Testis (tissue), 3 donors: Measurements from ENCODE around the gene SRRM2. TPM values are rescaled to one million over a fixed set of nuclear protein-coding genes. Genes with fewer than 3 reads are reported as not detected.

Experiments used
- DNase-seq: peaks from one replicate; pipeline ENCODE4 v3.0.0-alpha.2; 2019
- H3K27ac ChIP-seq, 2 donors: fragments of 200-600 bp; sonication (generic); one replicate each; pipeline ENCODE4 v1.5.1; 2019
- H3K27me3 ChIP-seq: fragments of 200-600 bp; sonication (generic); one replicate; pipeline ENCODE4 v1.5.1; 2019
- H3K36me3 ChIP-seq: fragments of 200-600 bp; sonication (generic); one replicate; pipeline ENCODE4 v1.5.1; 2017; ENCODE audit warnings: low read depth; ENCODE audit errors: missing control alignments
- H3K4me1 ChIP-seq: fragments of 200-600 bp; sonication (generic); one replicate; pipeline ENCODE4 v1.5.1; 2019
- H3K4me3 ChIP-seq, 2 donors: fragments of 200-600 bp; sonication (generic); one replicate each; pipeline ENCODE4 v1.5.1; 2017 to 2019
- H3K9me3 ChIP-seq: fragments of 200-600 bp; sonication (generic); one replicate; pipeline ENCODE4 v1.5.1; 2017
- POLR2A ChIP-seq: fragments of 450-650 bp; IDR thresholded peaks from one replicate; pipeline ENCODE4 v1.6.1; 2017; ENCODE audit warnings: antibody characterized with exemption, mild to moderate bottlenecking, moderate library complexity
- WGBS, 2 donors: methylation state at CpG; one replicate each; pipeline ENCODE4 v1.1.5; 2018; 5-methylcytosine and 5-hydroxymethylcytosine counted together
- intact Hi-C: fragments of 100-400 bp; cut with DNase I; formaldehyde crosslinking; loops from one replicate; pipeline ENCODE4 v1.15.1; 2023; ENCODE audit warnings: low total_unique reads
- polyA plus RNA-seq: library from polyadenylated mRNA; stranded (reverse); fragments of 350-450 nt; fragmentation: Illumina TruSeq; extraction: RNeasy Lipid Tissue Mini Kit (QIAGEN cat#74804); gene quantifications from one replicate; pipeline ENCODE4 v1.2.3, GENCODE V29; 2014; ENCODE audit warnings: low read depth, low replicate concordance; ENCODE audit not compliant: insufficient read depth
- small RNA-seq, 2 donors: library from RNA; depleted of rRNA; stranded (forward); fragments of <200 nt; gene quantifications; one replicate each; pipeline ENCODE3, GENCODE V24; 2016
- total RNA-seq, 2 donors: library from RNA; depleted of rRNA; stranded (reverse); fragments of >200 nt; gene quantifications; one replicate each; pipeline ENCODE4 v1.2.3, GENCODE V29; 2016
- TF ChIP-seq, protein P1 (sequence below), 3 experiments: fragments of 450-650 bp in 2 of 3; fragments of 200-600 bp in 1 of 3; sonication (generic) in 1 of 3; IDR thresholded peaks; one replicate each; pipeline ENCODE4 v1.5.1; 2016 to 2019; ENCODE audit warnings: antibody characterized with exemption in 3 of 3, mild to moderate bottlenecking in 2 of 3, moderate library complexity in 1 of 3

Gene SRRM2
- total and polyA plus RNA-seq, 3 donors from 2014 or later = 446 to 738 (median 526) TPM

DNA sequence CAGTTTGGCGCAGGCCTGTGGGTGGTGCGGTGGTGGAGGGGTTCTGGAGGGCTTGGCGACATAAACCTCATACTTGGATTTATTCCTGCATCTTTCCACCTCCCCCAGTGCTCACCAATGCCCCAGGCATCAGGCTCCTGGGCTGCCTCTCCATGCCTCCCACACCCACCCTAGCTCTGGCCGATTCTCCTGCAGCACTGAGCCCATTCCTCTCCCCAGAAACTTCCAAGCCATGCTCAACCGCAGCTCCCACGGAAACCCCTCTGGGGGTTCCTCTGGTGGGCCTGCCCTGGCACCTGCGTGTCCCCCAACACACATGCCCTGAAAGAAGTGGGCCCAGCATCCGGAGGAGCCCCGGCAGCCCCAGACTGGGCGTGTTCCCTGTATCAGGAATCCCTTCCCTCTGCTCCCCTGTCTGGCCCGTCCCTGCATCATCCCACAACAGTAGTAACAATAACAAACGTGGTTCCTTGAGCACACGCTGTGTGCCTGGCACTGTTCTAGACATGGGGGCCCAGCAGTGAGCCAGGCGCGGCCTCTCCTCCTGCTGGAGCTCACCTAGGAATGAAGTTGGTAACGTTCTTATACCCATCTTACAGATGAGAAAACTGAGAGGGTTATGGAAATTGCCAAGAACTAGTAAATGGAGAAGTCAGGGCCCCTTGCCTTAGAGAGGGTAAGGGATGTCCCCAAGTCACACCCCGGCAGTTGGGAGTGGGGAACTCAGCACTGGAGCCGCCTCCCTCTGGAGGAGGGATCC is 66.9 kb downstream of the SRRM2 start:
- TF ChIP-seq, protein P1, sequence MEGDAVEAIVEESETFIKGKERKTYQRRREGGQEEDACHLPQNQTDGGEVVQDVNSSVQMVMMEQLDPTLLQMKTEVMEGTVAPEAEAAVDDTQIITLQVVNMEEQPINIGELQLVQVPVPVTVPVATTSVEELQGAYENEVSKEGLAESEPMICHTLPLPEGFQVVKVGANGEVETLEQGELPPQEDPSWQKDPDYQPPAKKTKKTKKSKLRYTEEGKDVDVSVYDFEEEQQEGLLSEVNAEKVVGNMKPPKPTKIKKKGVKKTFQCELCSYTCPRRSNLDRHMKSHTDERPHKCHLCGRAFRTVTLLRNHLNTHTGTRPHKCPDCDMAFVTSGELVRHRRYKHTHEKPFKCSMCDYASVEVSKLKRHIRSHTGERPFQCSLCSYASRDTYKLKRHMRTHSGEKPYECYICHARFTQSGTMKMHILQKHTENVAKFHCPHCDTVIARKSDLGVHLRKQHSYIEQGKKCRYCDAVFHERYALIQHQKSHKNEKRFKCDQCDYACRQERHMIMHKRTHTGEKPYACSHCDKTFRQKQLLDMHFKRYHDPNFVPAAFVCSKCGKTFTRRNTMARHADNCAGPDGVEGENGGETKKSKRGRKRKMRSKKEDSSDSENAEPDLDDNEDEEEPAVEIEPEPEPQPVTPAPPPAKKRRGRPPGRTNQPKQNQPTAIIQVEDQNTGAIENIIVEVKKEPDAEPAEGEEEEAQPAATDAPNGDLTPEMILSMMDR (IDR thresholded peaks at IDR 0.05) = no peak
- no peak for TF ChIP-seq POLR2A
- no peak overlapping the region for H3K27ac ChIP-seq
- no peaks in the 10 kb centered on the region for H3K27me3 ChIP-seq
- intact Hi-C loops = no loop called here
- DNase-seq = no peak
- no peaks in the 10 kb centered on the region for H3K36me3 ChIP-seq
- no peaks in the 10 kb centered on the region for H3K4me1 ChIP-seq
- no peaks in the 10 kb centered on the region for H3K9me3 ChIP-seq
- no peak overlapping the region for H3K4me3 ChIP-seq
- 87 to 88% methylated on average over 14 to 18 of the region's 18 CpGs for WGBS, 2 donors

DNA sequence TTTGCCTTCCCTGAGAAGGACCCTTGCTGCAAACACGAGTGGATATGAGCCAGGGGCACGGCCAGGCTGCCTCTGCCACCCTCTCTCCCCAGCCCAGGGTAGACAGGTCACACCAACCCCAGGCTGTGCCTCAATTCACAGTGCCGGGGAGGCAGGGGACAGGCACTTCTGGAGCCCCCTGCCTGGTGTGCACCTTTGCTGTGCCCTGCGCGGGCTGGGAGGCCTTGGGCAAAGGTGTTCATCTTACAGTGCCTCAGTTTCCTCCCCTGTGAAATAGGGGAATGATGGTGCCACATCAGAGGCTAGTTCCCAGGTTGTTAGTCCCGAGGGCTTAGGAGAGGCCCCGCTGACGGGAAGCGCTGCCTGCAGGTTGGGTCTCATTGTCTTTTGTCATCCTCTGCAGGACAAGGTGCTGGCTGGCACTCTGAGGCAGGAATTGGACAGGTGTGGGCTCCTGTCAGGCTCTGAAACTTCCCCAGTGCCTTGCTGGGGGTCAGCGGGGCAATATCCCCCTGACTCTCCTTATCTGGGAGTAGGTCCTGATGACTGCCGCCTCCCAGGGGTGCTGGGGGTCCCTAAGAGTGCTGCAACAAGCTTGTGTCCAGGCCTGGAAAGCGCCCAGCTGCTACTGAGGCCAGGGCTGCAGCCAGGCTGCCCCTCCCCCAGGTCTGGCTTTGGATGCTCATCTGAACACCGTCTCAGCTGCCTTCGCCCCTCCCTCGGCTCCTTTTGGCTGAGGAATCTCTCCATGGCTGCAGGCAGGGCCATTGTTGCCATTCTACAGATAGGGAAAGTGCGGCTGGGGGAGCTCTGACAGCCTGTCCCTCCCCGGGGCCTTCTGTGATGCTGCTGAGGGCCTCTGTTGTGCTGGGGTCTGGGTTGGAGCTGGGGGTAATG is 67.7 kb downstream of the SRRM2 start:
- Histone ChIP-seq H3K4me3 (no peak overlapping the region), H3K27ac (no peak overlapping the region), H3K9me3 (no peaks in the 10 kb centered on the region), H3K27me3 (no peaks in the 10 kb centered on the region), H3K36me3 (no peaks in the 10 kb centered on the region), H3K4me1 (no peaks in the 10 kb centered on the region)
- WGBS, 2 donors = 52 to 66% methylated on average over 7 to 16 of the region's 17 CpGs
- TF ChIP-seq, protein P1 (IDR thresholded peaks at IDR 0.05) = no peak
- DNase-seq = no peak
- intact Hi-C loops = no loop called here

Small RNAs within 50 kb of the gene (small RNA-seq; reads per million reads assigned to genes)
- gene SNORA3C = 0 reads per million in 2 donors

Other genes with a start within 250 kb of the SRRM2 start
- 100 to 1,000 TPM; 180 to 190 TPM for gene ATP6V0C, start 238.7 kb upstream of the SRRM2 start, total RNA-seq
- gene ATP6V0C, start 238.7 kb upstream of the SRRM2 start, polyA plus RNA-seq = 182 TPM
- gene AMDHD2, start 232.3 kb upstream of the SRRM2 start, total RNA-seq = 10 to 100 TPM; 72.8 to 78.8 TPM
- 58.6 TPM for gene AMDHD2, start 232.3 kb upstream of the SRRM2 start, polyA plus RNA-seq
- gene CEMP1, start 221.2 kb upstream of the SRRM2 start, total RNA-seq = 1 to 10 TPM; 5.4 to 5.5 TPM
- 1.6 TPM for gene CEMP1, start 221.2 kb upstream of the SRRM2 start, polyA plus RNA-seq
- gene PDPK1, start 214.6 kb upstream of the SRRM2 start, total RNA-seq = 10 to 100 TPM; 61.1 to 75.3 TPM
- gene PDPK1, start 214.6 kb upstream of the SRRM2 start, polyA plus RNA-seq = 53.0 TPM
- 10 to 100 TPM; 63.9 to 72.2 TPM for gene KCTD5, start 70.1 kb upstream of the SRRM2 start, total RNA-seq
- 33.3 TPM for gene KCTD5, start 70.1 kb upstream of the SRRM2 start, polyA plus RNA-seq
- 1 to 10 TPM; 6.4 to 6.7 TPM for gene PRSS27, start 32.4 kb upstream of the SRRM2 start, total RNA-seq
- gene PRSS27, start 32.4 kb upstream of the SRRM2 start, polyA plus RNA-seq = 4.3 TPM
- gene ELOB, start 24.6 kb downstream of the SRRM2 start, total RNA-seq = 100 to 1,000 TPM; 377 to 381 TPM
- 582 TPM for gene ELOB, start 24.6 kb downstream of the SRRM2 start, polyA plus RNA-seq
- under 1 TPM in 1 of 2 donors, not detected in 1; 0.93 TPM for gene PRSS33, start 34.9 kb downstream of the SRRM2 start, total RNA-seq
- 4.4 TPM for gene PRSS33, start 34.9 kb downstream of the SRRM2 start, polyA plus RNA-seq
- gene PRSS41, start 45.8 kb downstream of the SRRM2 start, total RNA-seq = 1 to 10 TPM in 1 of 2 donors, under 1 TPM in 1; 0.43 to 2.1 TPM
- gene PRSS41, start 45.8 kb downstream of the SRRM2 start, polyA plus RNA-seq = 0.88 TPM
- gene PRSS21, start 64.6 kb downstream of the SRRM2 start, total RNA-seq = 100 to 1,000 TPM in 1 of 2 donors, 10 to 100 TPM in 1; 62.5 to 130 TPM
- gene PRSS21, start 64.6 kb downstream of the SRRM2 start, polyA plus RNA-seq = 153 TPM
- gene ZG16B, start 77.7 kb downstream of the SRRM2 start, total RNA-seq = 1 to 10 TPM; 1.7 to 3.5 TPM
- gene ZG16B, start 77.7 kb downstream of the SRRM2 start, polyA plus RNA-seq = 1.8 TPM
- gene PRSS22, start 105.5 kb downstream of the SRRM2 start, total RNA-seq = not detected
- 0.38 TPM for gene PRSS22, start 105.5 kb downstream of the SRRM2 start, polyA plus RNA-seq
- gene FLYWCH2, start 130.6 kb downstream of the SRRM2 start, total RNA-seq = 10 to 100 TPM; 96.1 to 96.5 TPM
- gene FLYWCH2, start 130.6 kb downstream of the SRRM2 start, polyA plus RNA-seq = 42.3 TPM
- gene FLYWCH1, start 159.3 kb downstream of the SRRM2 start, total RNA-seq = 10 to 100 TPM; 26.7 to 31.0 TPM
- 12.5 TPM for gene FLYWCH1, start 159.3 kb downstream of the SRRM2 start, polyA plus RNA-seq
- 1 to 10 TPM; 1.7 TPM for gene KREMEN2, start 211.6 kb downstream of the SRRM2 start, total RNA-seq
- 0.86 TPM for gene KREMEN2, start 211.6 kb downstream of the SRRM2 start, polyA plus RNA-seq
- gene PAQR4, start 216.7 kb downstream of the SRRM2 start, total RNA-seq = 1 to 10 TPM; 6.4 to 7.1 TPM
- gene PAQR4, start 216.7 kb downstream of the SRRM2 start, polyA plus RNA-seq = 6.2 TPM
- 100 to 1,000 TPM in 1 of 2 donors, 10 to 100 TPM in 1; 76.4 to 146 TPM for gene PKMYT1, start 227.8 kb downstream of the SRRM2 start, total RNA-seq
- 119 TPM for gene PKMYT1, start 227.8 kb downstream of the SRRM2 start, polyA plus RNA-seq